Tibial artery (tissue), 4 donors: ENCODE measurements around the gene NFATC3.
A peak's percentile ranks its signal among the peaks of the same experiment; 100 is the strongest.
"Not testable (repeated sequence)": the region's sequence is repeated elsewhere in the genome, so short reads cannot be mapped to it uniquely, and the experiment has no call there.

Experiments
- DNase-seq, 2 donors: peaks; one replicate each; pipeline ENCODE4 v3.0.0-alpha.2; 2019
- H3K27ac ChIP-seq, 2 donors: fragments of 200-600 bp; sonication (generic) in 1 of 2; 1 replicate in 1 of 2; 2 replicates in 1 of 2; pipeline ENCODE4 v1.5.1; 2018 to 2019; ENCODE audit warnings: mild to moderate bottlenecking in 1 of 2
- H3K27me3 ChIP-seq, 2 donors: fragments of 200-600 bp; sonication (generic) in 1 of 2; one replicate each; pipeline versions ENCODE4 v1.5.1 to v1.6.0; 2016 to 2019
- H3K36me3 ChIP-seq, 3 donors: fragments of 200-600 bp; sonication (generic) in 2 of 3; one replicate each; pipeline ENCODE4 v1.5.1; 2016 to 2019; ENCODE audit warnings: mild to moderate bottlenecking in 2 of 3
- H3K4me1 ChIP-seq, 4 donors: fragments of 200-600 bp; sonication (generic) in 2 of 4; 1 replicate in 3 of 4; 2 replicates in 1 of 4; pipeline ENCODE4 v1.5.1; 2016 to 2019
- H3K4me3 ChIP-seq, 2 donors: fragments of 200-600 bp; sonication (generic) in 1 of 2; 1 replicate in 1 of 2; 2 replicates in 1 of 2; pipeline ENCODE4 v1.5.1; 2018 to 2019; ENCODE audit warnings: mild to moderate bottlenecking in 2 of 2
- H3K9me3 ChIP-seq, 3 donors: fragments of 200-600 bp; sonication (generic) in 1 of 3; one replicate each; pipeline ENCODE4 v1.5.1; 2016 to 2019
- intact Hi-C: fragments of 100-400 bp; cut with DNase I; formaldehyde crosslinking; loops from one replicate; pipeline ENCODE4 v1.15.0; 2023; ENCODE audit warnings: low total_unique reads
- TF ChIP-seq, protein P1 (sequence below), 2 experiments: fragments of 200-600 bp in 1 of 2; fragments of 450-650 bp in 1 of 2; IDR thresholded peaks; one replicate each; pipeline ENCODE4 v1.5.1; 2017 to 2019; ENCODE audit warnings: antibody characterized with exemption in 2 of 2, mild to moderate bottlenecking in 1 of 2, moderate library complexity in 1 of 2

The NFATC3 gene

DNA sequence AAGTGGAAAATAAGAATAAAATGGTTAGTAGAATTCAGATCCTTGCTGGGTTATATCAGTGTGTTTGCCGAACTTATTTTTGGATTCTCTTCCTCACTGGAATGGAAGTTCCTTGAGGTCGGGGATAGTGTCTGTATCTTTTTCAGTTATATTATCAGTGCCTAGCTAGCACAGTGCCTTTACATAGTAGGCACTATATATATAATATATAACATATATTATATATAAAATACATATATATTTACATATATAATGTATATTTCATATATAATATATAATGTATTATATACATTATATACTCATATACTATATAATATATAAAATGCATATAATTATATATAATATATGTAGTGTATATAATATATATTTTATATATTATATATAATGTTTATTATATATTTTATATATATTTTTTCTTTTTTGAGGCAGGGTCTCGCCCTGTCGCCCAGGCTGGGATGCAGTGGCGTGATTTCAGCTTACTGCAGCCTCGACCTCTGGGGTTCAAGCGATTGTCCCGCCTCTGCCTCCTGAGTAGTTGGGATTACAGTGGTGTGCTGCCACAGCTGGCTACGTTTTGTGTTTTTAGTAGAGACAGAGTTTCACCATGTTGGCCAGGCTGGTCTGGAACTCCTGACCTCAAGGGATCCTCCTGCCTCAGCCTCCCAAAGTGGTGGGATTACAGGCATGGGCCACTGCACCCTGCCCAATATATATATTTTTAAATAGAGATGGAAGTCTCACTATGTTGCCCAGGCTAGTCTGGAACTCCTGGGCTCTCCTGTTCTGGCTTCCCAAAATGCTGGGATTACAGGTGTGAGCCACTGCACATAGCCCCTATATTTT, 3.2 kb downstream of the NFATC3 start:
- Histone ChIP-seq H3K4me1 (peaks cover 0 to 64% (median 31%) of the 10 kb centered on the region in 4 donors), H3K27me3 (no peaks in the 10 kb centered on the region), H3K4me3 (no peak overlapping the region), H3K36me3 (no peaks in the 10 kb centered on the region), H3K9me3 (no peaks in the 10 kb centered on the region), H3K27ac (peak overlapping the region in 1 of 2 donors; percentile 93)
- intact Hi-C loops = loop anchor here (10.0 kb wide), 1 partner anchor 146 kb away; the partner anchor contains the start of gene ESRP2
- DNase-seq = no peak
- TF ChIP-seq, protein P1, sequence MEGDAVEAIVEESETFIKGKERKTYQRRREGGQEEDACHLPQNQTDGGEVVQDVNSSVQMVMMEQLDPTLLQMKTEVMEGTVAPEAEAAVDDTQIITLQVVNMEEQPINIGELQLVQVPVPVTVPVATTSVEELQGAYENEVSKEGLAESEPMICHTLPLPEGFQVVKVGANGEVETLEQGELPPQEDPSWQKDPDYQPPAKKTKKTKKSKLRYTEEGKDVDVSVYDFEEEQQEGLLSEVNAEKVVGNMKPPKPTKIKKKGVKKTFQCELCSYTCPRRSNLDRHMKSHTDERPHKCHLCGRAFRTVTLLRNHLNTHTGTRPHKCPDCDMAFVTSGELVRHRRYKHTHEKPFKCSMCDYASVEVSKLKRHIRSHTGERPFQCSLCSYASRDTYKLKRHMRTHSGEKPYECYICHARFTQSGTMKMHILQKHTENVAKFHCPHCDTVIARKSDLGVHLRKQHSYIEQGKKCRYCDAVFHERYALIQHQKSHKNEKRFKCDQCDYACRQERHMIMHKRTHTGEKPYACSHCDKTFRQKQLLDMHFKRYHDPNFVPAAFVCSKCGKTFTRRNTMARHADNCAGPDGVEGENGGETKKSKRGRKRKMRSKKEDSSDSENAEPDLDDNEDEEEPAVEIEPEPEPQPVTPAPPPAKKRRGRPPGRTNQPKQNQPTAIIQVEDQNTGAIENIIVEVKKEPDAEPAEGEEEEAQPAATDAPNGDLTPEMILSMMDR (IDR thresholded peaks at IDR 0.05) = no peak

DNA sequence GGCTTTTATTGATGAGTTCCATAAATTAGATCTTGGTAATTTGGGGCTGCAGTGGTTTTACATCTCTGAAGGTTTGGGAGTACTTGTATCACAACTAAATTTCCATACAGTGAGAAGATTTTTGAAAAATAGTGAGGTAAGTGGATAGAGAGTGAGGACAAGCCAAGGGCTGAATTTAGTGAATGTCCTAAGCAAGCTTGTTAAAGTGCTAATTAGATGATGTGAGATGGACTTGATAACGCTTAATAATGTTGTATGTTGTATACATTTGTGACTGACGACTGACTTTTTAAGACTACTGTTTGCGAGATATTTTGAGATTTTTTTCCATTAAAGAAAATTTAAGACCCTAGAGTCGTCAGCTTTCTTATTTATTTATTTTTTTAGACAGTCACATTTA, 3.9 kb downstream of the NFATC3 start:
- H3K36me3 ChIP-seq = no peaks in the 10 kb centered on the region
- no peak for DNase-seq
- TF ChIP-seq, protein P1 (IDR thresholded peaks at IDR 0.05) = no peak
- H3K9me3 ChIP-seq = no peaks in the 10 kb centered on the region
- H3K27ac ChIP-seq = no peak overlapping the region
- H3K4me3 ChIP-seq = no peak overlapping the region
- intact Hi-C loops = loop anchor here (10.0 kb wide), 1 partner anchor 146 kb away; the partner anchor contains the start of gene ESRP2
- peaks cover 0 to 64% (median 27%) of the 10 kb centered on the region in 4 donors for H3K4me1 ChIP-seq
- H3K27me3 ChIP-seq = no peaks in the 10 kb centered on the region

DNA sequence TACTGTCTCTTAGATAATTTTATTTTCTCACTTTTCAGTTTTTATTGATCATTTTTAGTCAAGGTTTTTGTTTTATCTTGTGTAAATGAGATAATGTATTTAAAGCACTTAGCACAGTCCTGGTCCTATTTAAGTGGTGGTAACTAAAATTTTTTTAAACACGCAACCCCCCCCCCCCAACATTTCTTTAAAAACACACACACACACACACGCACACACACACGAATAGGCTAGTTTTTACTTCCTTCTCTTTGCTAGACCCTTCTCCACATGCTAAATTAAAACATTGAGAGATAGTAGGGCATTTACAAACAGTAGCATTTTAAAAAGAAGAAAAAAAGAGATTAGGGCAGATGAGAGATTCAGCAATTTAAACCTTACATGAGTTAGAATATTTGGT, 5.0 kb downstream of the NFATC3 start:
- TF ChIP-seq, protein P1 (IDR thresholded peaks at IDR 0.05) = no peak
- intact Hi-C loops = no loop called here
- H3K9me3 ChIP-seq = no peaks in the 10 kb centered on the region
- no peaks in the 10 kb centered on the region for H3K27me3 ChIP-seq
- H3K4me3 ChIP-seq = no peak overlapping the region
- no peak overlapping the region for H3K27ac ChIP-seq
- no peaks in the 10 kb centered on the region for H3K36me3 ChIP-seq
- no peak for DNase-seq
- peaks cover 0 to 72% (median 27%) of the 10 kb centered on the region in 4 donors for H3K4me1 ChIP-seq

DNA sequence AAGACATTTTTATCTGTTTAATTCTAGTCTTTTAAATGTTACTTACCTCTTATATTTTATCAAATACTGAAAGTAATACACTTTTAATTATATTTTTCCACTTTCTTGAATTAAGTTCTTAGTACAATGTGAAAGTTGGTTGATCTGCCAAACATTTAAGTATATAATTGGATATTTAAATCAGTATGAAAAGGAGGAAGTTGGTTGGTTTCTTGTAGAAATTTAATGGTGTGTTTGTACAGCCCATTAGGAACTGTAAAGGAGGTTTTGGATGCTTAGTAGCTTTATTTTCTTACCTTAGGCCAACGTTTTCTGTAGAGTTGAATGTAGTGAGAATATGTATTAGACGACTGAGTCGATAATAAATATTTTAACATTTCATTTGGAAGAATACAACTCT, 5.4 kb downstream of the NFATC3 start:
- TF ChIP-seq, protein P1 (IDR thresholded peaks at IDR 0.05) = no peak
- Histone ChIP-seq H3K4me3 (no peak overlapping the region), H3K4me1 (peaks cover 0 to 75% (median 27%) of the 10 kb centered on the region in 4 donors), H3K27ac (no peak overlapping the region), H3K27me3 (no peaks in the 10 kb centered on the region), H3K9me3 (no peaks in the 10 kb centered on the region), H3K36me3 (no peaks in the 10 kb centered on the region)
- DNase-seq = no peak
- intact Hi-C loops = no loop called here

DNA sequence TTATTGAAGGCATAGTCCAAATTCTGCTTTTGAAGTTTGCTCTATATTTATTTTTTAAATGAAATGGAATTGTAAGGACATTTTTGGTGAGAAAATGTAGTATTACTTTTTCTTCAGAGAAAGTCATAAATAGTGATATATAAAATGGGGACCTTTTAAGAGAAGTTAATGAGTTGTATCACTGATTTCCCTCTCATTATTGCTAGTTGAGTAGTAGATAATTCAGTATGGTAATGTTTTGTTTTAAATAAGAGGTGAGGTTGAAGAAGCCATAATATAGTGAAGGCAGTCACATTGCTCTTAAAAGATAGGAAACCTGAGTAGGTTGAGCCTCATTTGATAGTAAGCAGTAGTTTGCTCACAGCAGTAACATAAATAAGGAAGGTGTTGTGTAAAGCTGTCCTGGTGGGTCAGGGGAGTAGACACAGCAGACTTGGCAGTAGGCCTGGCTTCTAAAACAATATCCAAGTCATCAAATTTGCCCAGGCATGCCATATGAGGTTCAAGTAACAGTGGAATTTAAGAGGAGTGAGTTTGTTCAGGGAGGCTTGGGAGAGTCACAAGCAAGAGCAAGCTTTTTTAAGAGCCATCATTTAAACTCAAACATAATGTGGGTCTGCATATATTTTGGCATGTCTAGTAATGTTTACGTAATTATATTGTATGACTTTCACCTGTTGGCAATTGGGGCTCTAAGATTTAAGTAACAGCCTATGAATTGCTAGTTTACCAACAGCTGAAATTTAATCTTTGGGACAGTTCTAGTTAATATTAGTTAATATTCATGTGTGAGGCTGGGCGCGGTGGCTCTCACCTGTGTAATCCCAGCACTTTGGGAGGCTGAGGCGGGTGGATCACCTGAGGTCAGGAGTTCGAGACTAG, 6.5 kb downstream of the NFATC3 start:
- Histone ChIP-seq H3K27ac (no peak overlapping the region), H3K4me3 (no peak overlapping the region), H3K36me3 (no peaks in the 10 kb centered on the region), H3K9me3 (no peaks in the 10 kb centered on the region), H3K4me1 (peaks cover 0 to 81% (median 28%) of the 10 kb centered on the region in 4 donors), H3K27me3 (no peaks in the 10 kb centered on the region)
- intact Hi-C loops = no loop called here
- no peak for DNase-seq
- TF ChIP-seq, protein P1 (IDR thresholded peaks at IDR 0.05) = no peak

DNA sequence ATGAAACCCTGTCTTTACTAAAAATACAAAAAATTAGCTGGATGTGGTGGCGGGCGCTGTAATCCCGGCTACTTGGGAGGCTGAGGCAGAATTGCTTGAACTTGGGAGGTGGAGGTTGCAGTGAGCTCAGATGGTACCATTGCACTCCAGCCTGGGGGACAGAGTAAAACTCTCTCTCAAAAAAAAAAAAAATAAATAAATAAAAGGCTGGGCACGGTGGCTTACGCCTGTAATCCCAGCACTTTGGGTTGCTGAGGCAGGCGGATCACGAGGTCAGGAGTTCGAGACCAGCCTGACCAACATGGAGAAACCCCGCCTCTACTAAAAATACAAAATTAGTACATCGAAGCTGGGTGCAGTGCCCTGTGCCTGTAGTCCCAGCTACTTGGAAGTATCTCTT, 7.1 kb downstream of the NFATC3 start:
- H3K27me3 ChIP-seq, DNase-seq, H3K4me3 ChIP-seq, H3K9me3 ChIP-seq, intact Hi-C loops, H3K27ac ChIP-seq, H3K36me3 ChIP-seq: not testable (repeated sequence)
- H3K4me1 ChIP-seq = peaks cover 0 to 74% (median 24%) of the 10 kb centered on the region in 4 donors
